ENCODE results near the gene DNAJB5. TPM values are rescaled to one million over a fixed set of nuclear protein-coding genes. Genes with fewer than 3 reads are reported as not detected.
A peak's percentile ranks its signal among the peaks of the same experiment; 100 is the strongest.

DNAJB5 gene
- total and polyA plus RNA-seq, 2 experiments from 2014 or later = 24.6 to 39.0 TPM

- DNase-seq (ENCODE audit: low read depth in 1 of 2, low spot score in 1 of 2) = no peak
- Histone ChIP-seq H3K9me3 (ENCODE audit: low read depth) (no peaks in the 10 kb centered on the region), H3K27ac (no peak overlapping the region), H3K36me3 (no peaks in the 10 kb centered on the region), H3K4me1 (ENCODE audit: low read depth) (no peaks in the 10 kb centered on the region), H3K27me3 (no peaks in the 10 kb centered on the region), H3K4me3 (no peak overlapping the region)
- no peak for TF ChIP-seq CTCF (IDR thresholded peaks at IDR 0.05; ENCODE audit: low read depth, low read length)
These were observed 12.6 kb upstream of the DNAJB5 start for GRCh38 chr9:34976992-34977391.

GRCh38 chr9:34980181-34980761 is 9.3 kb upstream of the DNAJB5 start:
- no peaks in the 10 kb centered on the region for H3K27me3 ChIP-seq
- no peaks in the 10 kb centered on the region for H3K9me3 ChIP-seq (ENCODE audit: low read depth)
- no peak overlapping the region for H3K27ac ChIP-seq
- H3K36me3 ChIP-seq = no peaks in the 10 kb centered on the region
- H3K4me1 ChIP-seq (ENCODE audit: low read depth) = no peaks in the 10 kb centered on the region
- DNase-seq (ENCODE audit: low read depth in 1 of 2, low spot score in 1 of 2) = no peak
- no peak for TF ChIP-seq CTCF (IDR thresholded peaks at IDR 0.05; ENCODE audit: low read depth, low read length)
- H3K4me3 ChIP-seq = no peak overlapping the region

- Histone ChIP-seq H3K27ac (no peak overlapping the region), H3K27me3 (no peaks in the 10 kb centered on the region), H3K4me1 (ENCODE audit: low read depth) (no peaks in the 10 kb centered on the region), H3K4me3 (no peak overlapping the region), H3K36me3 (no peaks in the 10 kb centered on the region), H3K9me3 (ENCODE audit: low read depth) (no peaks in the 10 kb centered on the region)
- TF ChIP-seq CTCF (IDR thresholded peaks at IDR 0.05; ENCODE audit: low read depth, low read length) = no peak
- DNase-seq (ENCODE audit: low read depth in 1 of 2, low spot score in 1 of 2) = no peak
These were observed 7.2 kb upstream of the DNAJB5 start for GRCh38 chr9:34982361-34982760.

DNA sequence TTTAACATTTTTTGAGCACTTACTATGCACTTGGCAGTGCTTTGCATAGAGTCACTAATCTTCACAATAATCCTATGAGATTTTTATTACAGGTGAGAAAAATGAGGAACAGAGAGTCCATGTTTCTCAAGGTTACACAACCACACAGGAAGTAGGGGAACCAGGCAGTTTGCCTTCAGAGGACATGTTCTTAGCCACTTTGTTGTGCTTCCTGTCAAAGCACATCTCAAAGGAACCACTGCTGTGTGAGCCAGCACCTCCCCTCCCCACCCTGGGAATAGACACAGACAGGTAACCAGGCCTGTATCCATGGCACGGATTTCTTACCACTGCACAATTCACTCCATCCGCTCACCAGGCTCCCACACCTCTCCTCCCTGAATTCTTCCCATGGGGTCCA is 6.3 kb upstream of the DNAJB5 start:
- DNase-seq (ENCODE audit: low read depth in 1 of 2, low spot score in 1 of 2) = no peak
- Histone ChIP-seq H3K27me3 (no peaks in the 10 kb centered on the region), H3K4me3 (no peak overlapping the region), H3K36me3 (no peaks in the 10 kb centered on the region), H3K4me1 (ENCODE audit: low read depth) (no peaks in the 10 kb centered on the region), H3K9me3 (ENCODE audit: low read depth) (no peaks in the 10 kb centered on the region), H3K27ac (no peak overlapping the region)
- no peak for TF ChIP-seq CTCF (IDR thresholded peaks at IDR 0.05; ENCODE audit: low read depth, low read length)

GRCh38 chr9:34984049-34984448 is 5.5 kb upstream of the DNAJB5 start:
- no peak overlapping the region for H3K4me3 ChIP-seq
- no peaks in the 10 kb centered on the region for H3K27me3 ChIP-seq
- no peak overlapping the region for H3K27ac ChIP-seq
- peak; percentile 59 to 88 for DNase-seq (ENCODE audit: low read depth in 1 of 2, low spot score in 1 of 2)
- H3K36me3 ChIP-seq = no peaks in the 10 kb centered on the region
- no peaks in the 10 kb centered on the region for H3K9me3 ChIP-seq (ENCODE audit: low read depth)
- H3K4me1 ChIP-seq (ENCODE audit: low read depth) = peaks cover 6% of the 10 kb centered on the region
- TF ChIP-seq CTCF (IDR thresholded peaks at IDR 0.05; ENCODE audit: low read depth, low read length) = no peak

All from cardiac muscle cell (in vitro differentiated cells and primary cell).